AG09319 (cell line): Measurements from ENCODE around the gene FNDC3B.

ENCODE experiments used
- DNase-seq: peaks from one replicate; pipeline ENCODE4 v3.0.0-alpha.2; 2010; ENCODE audit warnings: low read depth; ENCODE audit errors: extremely low read depth
- CTCF ChIP-seq: IDR thresholded peaks from 2 replicates; pipeline ENCODE4 v1.5.1; 2011; ENCODE audit warnings: low read depth, mild to moderate bottlenecking, inconsistent platforms, low read length, moderate library complexity

Gene FNDC3B

GRCh38 chr3:172177046-172177445 lies 137.7 kb downstream of the FNDC3B start:
- TF ChIP-seq CTCF, result no peak
- DNase-seq, result no peak

- DNase-seq, result no peak
- no peak for TF ChIP-seq CTCF
Observed at GRCh38 chr3:172177803-172178316, 138.5 kb downstream of the FNDC3B start.

GRCh38 chr3:172179680-172180399 lies 140.5 kb downstream of the FNDC3B start:
- DNase-seq, result no peak
- TF ChIP-seq CTCF, result no peak

- no peak for DNase-seq
- no peak for TF ChIP-seq CTCF
Observed at GRCh38 chr3:172180473-172180872, 141.1 kb downstream of the FNDC3B start.

- no peak for TF ChIP-seq CTCF
- no peak for DNase-seq
Observed at GRCh38 chr3:172181932-172182586, 142.7 kb downstream of the FNDC3B start.

- DNase-seq, result no peak
- TF ChIP-seq CTCF, result no peak
Observed at GRCh38 chr3:172182797-172183196, 143.4 kb downstream of the FNDC3B start.

- DNase-seq, result no peak
- TF ChIP-seq CTCF, result no peak
Observed at GRCh38 chr3:172184106-172184822, 144.9 kb downstream of the FNDC3B start.
